K562 (cell line): ENCODE results near the gene APOL4. TPM values are rescaled to one million over a fixed set of nuclear protein-coding genes. Genes with fewer than 3 reads are reported as not detected.

Source experiments
- ATAC-seq: fragments of 200-7000 bp; cut with Tn5 transposase; 3 replicates; pipeline ENCODE4 v1.9.1; 2020; ENCODE audit warnings: moderate library complexity
- BruUV-seq: library from RNA; stranded (reverse); fragments of 400-500 nt; replicated peaks from 2 replicates; lab custom pipeline; 2021; lab: Mats Ljungman, UMichigan
- CTCF ChIA-PET: fragments of 300-600 bp; formaldehyde crosslinking; extraction: SDS; loops from one replicate; lab custom pipeline; 2021; ENCODE audit warnings: low intra/inter-chr PET ratio; lab: Yijun Ruan, JAX
- POLR2A ChIA-PET: fragments of 300-600, 350-650 bp; sonication (Branson Sonifier 250); formaldehyde crosslinking; extraction: SDS; loops from one replicate; lab custom pipeline; 2021; ENCODE audit warnings: antibody characterized with exemption, inconsistent platforms; lab: Yijun Ruan, JAX
- DNase-seq, 4 experiments: peaks; one replicate each; pipeline versions ENCODE4 v3.0.0 to v3.0.0-alpha.2; 2011 to 2018; ENCODE audit warnings: low spot score in 3 of 4, mixed read lengths in 3 of 4; ENCODE audit errors: extremely low read depth in 1 of 4
- FAIRE-seq: peaks from 2 replicates; lab custom pipeline; 2011; peaks lifted over from hg19 to GRCh38; lab: Jason Lieb, UNC
- H2AFZ ChIP-seq: 2 replicates; pipeline ENCODE4 v1.6.0; 2011; ENCODE audit warnings: low read depth, low read length, control low read depth, inconsistent platforms
- H3K27ac ChIP-seq: fragments of 200-600 bp; 3 replicates; pipeline ENCODE4 v1.8.0; 2011; ENCODE audit warnings: low read depth, mild to moderate bottlenecking, control low read depth, inconsistent platforms, low read length, moderate library complexity, mixed read lengths; ENCODE audit errors: extremely low read depth
- H3K27me3 ChIP-seq, 2 experiments: fragments of 300-600 bp in 1 of 2; 2 replicates in 1 of 2; 3 replicates in 1 of 2; pipeline versions ENCODE4 v1.6.0 to v1.8.0; 2011; ENCODE audit warnings: inconsistent platforms in 2 of 2, low read length in 2 of 2, mild to moderate bottlenecking in 1 of 2, mixed read lengths in 1 of 2, moderate library complexity in 1 of 2; ENCODE audit not compliant: control insufficient read depth in 2 of 2, insufficient read depth in 2 of 2
- H3K36me3 ChIP-seq: fragments of 300-600 bp; 3 replicates; pipeline ENCODE4 v1.8.0; 2011; ENCODE audit warnings: mild to moderate bottlenecking, low read length, inconsistent platforms; ENCODE audit not compliant: control insufficient read depth, insufficient read depth
- H3K4me1 ChIP-seq, 2 experiments: fragments of 200-600 bp in 1 of 2; replicated peaks in 1 of 2; 2 replicates in 1 of 2; 3 replicates in 1 of 2; pipeline versions ENCODE4 v1.5.1 to v1.8.0; 2011; ENCODE audit warnings: inconsistent platforms in 2 of 2, low read length in 2 of 2, mild to moderate bottlenecking in 1 of 2, mixed read lengths in 1 of 2, moderate library complexity in 1 of 2; ENCODE audit not compliant: control insufficient read depth in 2 of 2, insufficient read depth in 2 of 2
- H3K4me2 ChIP-seq: 2 replicates; pipeline ENCODE4 v1.6.1; 2011; ENCODE audit warnings: low read length, control low read depth, inconsistent platforms, mixed read lengths; ENCODE audit not compliant: insufficient read depth
- H3K4me3 ChIP-seq: fragments of 200-600 bp; sonication (generic), shearing (Covaris generic); 2 replicates; pipeline ENCODE4 v1.5.1; 2016; ENCODE audit warnings: control low read depth, inconsistent platforms
- H3K79me2 ChIP-seq: fragments of 200-600 bp; 3 replicates; pipeline ENCODE4 v1.8.0; 2011; ENCODE audit warnings: low read length, inconsistent platforms; ENCODE audit not compliant: control insufficient read depth, insufficient read depth
- H3K9ac ChIP-seq, 2 experiments: 2 replicates each; pipeline versions ENCODE4 v1.6.0 to v1.6.1; 2011; ENCODE audit warnings: low read depth in 2 of 2, low read length in 2 of 2, control low read depth in 1 of 2, inconsistent platforms in 1 of 2, mild to moderate bottlenecking in 1 of 2, mixed read lengths in 1 of 2; ENCODE audit not compliant: insufficient read depth in 1 of 2
- H3K9me1 ChIP-seq: one replicate; pipeline ENCODE4 v1.6.0; 2011; ENCODE audit warnings: inconsistent platforms, mild to moderate bottlenecking, low read length, moderate library complexity; ENCODE audit not compliant: control insufficient read depth, insufficient read depth
- H3K9me3 ChIP-seq: replicated peaks from 2 replicates; pipeline ENCODE4 v1.5.1; 2011; ENCODE audit warnings: low read depth, low read length, inconsistent platforms; ENCODE audit not compliant: control insufficient read depth, insufficient read depth
- H4K20me1 ChIP-seq: replicated peaks from 2 replicates; pipeline ENCODE4 v1.6.1; 2011; ENCODE audit warnings: low read length, inconsistent platforms, mixed read lengths; ENCODE audit not compliant: control insufficient read depth, insufficient read depth
- DPF2 ChIP-seq: fragments of 450-650 bp; IDR thresholded peaks from 2 replicates; pipeline ENCODE4 v1.6.1; 2016
- HIVEP1 ChIP-seq: fragments of 250-450 bp; sonication (Bioruptor Pico); IDR thresholded peaks from 2 replicates; pipeline ENCODE4 v1.4.0; 2020; ENCODE audit warnings: mild to moderate bottlenecking
- MAZ ChIP-seq, 2 experiments: fragments of 450-650 bp in 1 of 2; sonication (generic) in 1 of 2; formaldehyde crosslinking; IDR thresholded peaks in 1 of 2; conservative IDR thresholded peaks in 1 of 2; 2 replicates each; pipeline versions ENCODE4 v1.4.0 to v1.5.0; 2020; ENCODE audit warnings: mild to moderate bottlenecking in 1 of 2, missing genetic modification reagents in 1 of 2
- NCOA2 ChIP-seq, 2 experiments: fragments of 450-650 bp; IDR thresholded peaks; 2 replicates each; pipeline ENCODE4 v1.6.1; 2018; ENCODE audit warnings: mild to moderate bottlenecking in 2 of 2, moderate library complexity in 1 of 2; ENCODE audit not compliant: partially characterized antibody in 2 of 2
- NR2F6 ChIP-seq: fragments of 450-650 bp; formaldehyde crosslinking; IDR thresholded peaks from 2 replicates; pipeline ENCODE4 v1.4.0; 2020; ENCODE audit warnings: mild to moderate bottlenecking
- SMAD3 ChIP-seq: fragments of 450-650 bp; formaldehyde crosslinking; conservative IDR thresholded peaks from 2 replicates; pipeline ENCODE4 v1.4.0; 2020; ENCODE audit warnings: mild to moderate bottlenecking
- SUPT5H ChIP-seq: fragments of 450-650 bp; IDR thresholded peaks from 2 replicates; pipeline ENCODE4 v1.6.1; 2016
- ZNF395 ChIP-seq: fragments of 200-800 bp; sonication (Bioruptor generic); IDR thresholded peaks from 2 replicates; pipeline ENCODE4 v1.6.1; 2017; ENCODE audit warnings: missing genetic modification characterization, missing compliant biosample characterization
- ZNF644 ChIP-seq: fragments of 200-800 bp; sonication (Bioruptor generic); IDR thresholded peaks from 2 replicates; pipeline ENCODE4 v1.6.1; 2016; ENCODE audit warnings: low read depth, missing genetic modification characterization, missing compliant biosample characterization
- ZNF766 ChIP-seq: fragments of 200-800 bp; sonication (Bioruptor generic); conservative IDR thresholded peaks from 2 replicates; pipeline ENCODE4 v1.6.1; 2016; ENCODE audit warnings: missing genetic modification characterization, missing compliant biosample characterization
- WGBS: fragments of 100-300 bp; shearing (Covaris generic); methylation state at CpG from one replicate; pipeline ENCODE4 v1.1.6; 2016; ENCODE audit warnings: low coverage, mixed read lengths; ENCODE audit not compliant: insufficient coverage; ENCODE audit errors: missing lambda C conversion rate; 5-methylcytosine and 5-hydroxymethylcytosine counted together
- in situ Hi-C: fragments of 300-500 bp; cut with MboI; formaldehyde crosslinking; loops from 4 replicates; pipeline ENCODE4 v1.15.0; 2018; ENCODE audit warnings: inconsistent platforms, mixed read lengths
- intact Hi-C: fragments of 100-400 bp; cut with micrococcal nuclease; formaldehyde crosslinking; loops from 2 replicates; pipeline ENCODE4 v1.14.2; 2022
- polyA plus RNA-seq, 8 experiments: library from polyadenylated mRNA; depleted of rRNA in 4 of 8; stranded (reverse) in 5 of 8; unstranded in 3 of 8; fragments of >200 nt; fragmentation: Nextera tagmentation in 2 of 8; fragmentation: Illumina TruSeq in 1 of 8; extraction: Ambion mirVana in 2 of 8; extraction: Trizol in 1 of 8; gene quantifications; 2 replicates each; pipeline versions ENCODE4 v1.2.1 to v1.2.3, GENCODE V29; 2011 to 2014; ENCODE audit warnings: inconsistent platforms in 1 of 8, missing spikeins in 1 of 8
- total RNA-seq, 7 experiments: library from RNA; depleted of rRNA in 6 of 7; stranded (reverse); fragments of >200 nt in 6 of 7; fragmentation: Illumina TruSeq in 2 of 7; extraction: Trizol in 2 of 7; gene quantifications; 2 replicates each; pipeline versions ENCODE4 v1.2.1 to v1.2.3, GENCODE V29; 2011 to 2021; ENCODE audit warnings: low replicate concordance in 1 of 7
- TF ChIP-seq, protein P1 (sequence below): fragments of 250-450 bp; sonication (Bioruptor Pico); IDR thresholded peaks from 2 replicates; pipeline ENCODE4 v1.5.0; 2020; ENCODE audit warnings: mild to moderate bottlenecking
- TF ChIP-seq, protein P2 (sequence below): fragments of 450-650 bp; conservative IDR thresholded peaks from 2 replicates; pipeline ENCODE4 v1.6.1; 2016; ENCODE audit warnings: missing genetic modification characterization, low read depth, mild to moderate bottlenecking, missing compliant biosample characterization, moderate library complexity
- TF ChIP-seq, protein P3 (sequence below): fragments of 250-450 bp; sonication (Bioruptor Pico); IDR thresholded peaks from 2 replicates; pipeline ENCODE4 v1.8.0; 2022; ENCODE audit warnings: moderate library complexity, mild to moderate bottlenecking, inconsistent platforms
- TF ChIP-seq, protein P4 (sequence below): fragments of 450-650 bp; formaldehyde crosslinking; IDR thresholded peaks from 2 replicates; pipeline ENCODE4 v1.4.0; 2020; ENCODE audit warnings: mild to moderate bottlenecking
- TF ChIP-seq, protein P5 (sequence below): fragments of 250-450 bp; sonication (Bioruptor Pico); IDR thresholded peaks from 2 replicates; pipeline ENCODE4 v1.8.0; 2022; ENCODE audit warnings: moderate library complexity, mild to moderate bottlenecking, inconsistent platforms

APOL4 gene
- total and polyA plus RNA-seq, 9 of the 15 experiments (the other 6 are each of a cell fraction or from before 2014, with no cell fraction given): 6.5 to 15.0 (median 9.8) TPM

DNA sequence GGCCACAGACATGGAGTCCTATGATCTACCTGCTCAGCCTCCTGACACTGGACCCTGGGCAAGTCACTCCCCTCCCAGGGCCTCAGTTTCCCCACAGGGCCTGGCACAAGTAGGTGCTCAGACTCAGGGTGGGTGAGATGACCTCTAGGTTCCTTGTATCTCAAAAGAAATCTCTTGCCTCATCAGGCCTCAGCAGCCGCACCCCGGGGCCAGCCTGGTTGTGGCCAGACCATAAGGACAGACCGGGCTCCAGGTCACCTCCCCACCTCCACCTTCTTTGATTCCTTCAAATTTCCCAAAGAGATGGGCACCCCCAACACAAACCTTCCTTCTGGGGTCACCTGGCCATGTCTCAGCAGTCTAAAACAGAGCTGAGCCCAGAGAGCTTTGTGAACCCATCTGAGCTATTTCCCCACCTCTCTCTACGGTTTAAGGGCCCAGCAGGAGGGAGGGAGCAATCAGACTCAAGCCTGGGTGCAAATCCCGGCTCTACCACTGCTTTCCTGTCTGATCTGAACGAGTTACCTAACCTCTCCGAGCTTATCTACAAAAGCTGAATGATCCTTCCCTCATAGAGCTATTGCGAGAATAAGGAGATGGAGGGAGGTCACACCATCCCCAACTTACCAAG is 2.5 kb upstream of the APOL4 start:
- ATAC-seq (no peak), DNase-seq (no peak), FAIRE-seq (no peak)
- no peaks in the 10 kb centered on the region for H3K9me1 ChIP-seq
- peak overlapping the region; percentile 21; the same call in 1 of the 2 replicates for H3K4me2 ChIP-seq
- no peaks in the 10 kb centered on the region for H3K27me3 ChIP-seq
- no TSS peak for BruUV-seq
- 34% methylated on average over 7 of the region's 8 CpGs for WGBS
- peaks cover 18% of the 10 kb centered on the region for H3K79me2 ChIP-seq
- in situ Hi-C loops (no loop called here), intact Hi-C loops (no loop called here)
- H3K4me3 ChIP-seq: no peak overlapping the region
- CTCF ChIA-PET: no interaction called here
- H3K4me1 ChIP-seq: peaks cover 19 to 21% of the 10 kb centered on the region in 2 experiments; a peak in 4 of 5 replicates
- peaks cover 4% of the 10 kb centered on the region; the same call in 1 of the 3 replicates for H3K36me3 ChIP-seq
- H4K20me1 ChIP-seq: no peaks in the 10 kb centered on the region
- peak overlapping the region in 1 of 2 experiments; percentile 5; a peak in 1 of 4 replicates for H3K9ac ChIP-seq
- POLR2A ChIA-PET: interaction anchor here (0.6 to 0.9 kb wide), 2 partner anchors 66 to 115 kb away, joined by 3 to 4 read pairs; no protein-coding TSS in a partner anchor
- H3K27ac ChIP-seq: no peak overlapping the region
- H2AFZ ChIP-seq: 0 out of 2 replicates have a peak overlapping the region, but pooled peaks have one; percentile 15
- no peaks in the 10 kb centered on the region for H3K9me3 ChIP-seq
- TF ChIP-seq, protein P1, sequence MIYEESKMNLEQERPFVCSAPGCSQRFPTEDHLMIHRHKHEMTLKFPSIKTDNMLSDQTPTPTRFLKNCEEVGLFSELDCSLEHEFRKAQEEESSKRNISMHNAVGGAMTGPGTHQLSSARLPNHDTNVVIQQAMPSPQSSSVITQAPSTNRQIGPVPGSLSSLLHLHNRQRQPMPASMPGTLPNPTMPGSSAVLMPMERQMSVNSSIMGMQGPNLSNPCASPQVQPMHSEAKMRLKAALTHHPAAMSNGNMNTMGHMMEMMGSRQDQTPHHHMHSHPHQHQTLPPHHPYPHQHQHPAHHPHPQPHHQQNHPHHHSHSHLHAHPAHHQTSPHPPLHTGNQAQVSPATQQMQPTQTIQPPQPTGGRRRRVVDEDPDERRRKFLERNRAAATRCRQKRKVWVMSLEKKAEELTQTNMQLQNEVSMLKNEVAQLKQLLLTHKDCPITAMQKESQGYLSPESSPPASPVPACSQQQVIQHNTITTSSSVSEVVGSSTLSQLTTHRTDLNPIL (CRISPR knock-in tag): no peak
- no peak for TF ChIP-seq SUPT5H
- TF ChIP-seq DPF2: no peak
- no peak for TF ChIP-seq HIVEP1 (CRISPR knock-in tag)
- TF ChIP-seq, protein P2, sequence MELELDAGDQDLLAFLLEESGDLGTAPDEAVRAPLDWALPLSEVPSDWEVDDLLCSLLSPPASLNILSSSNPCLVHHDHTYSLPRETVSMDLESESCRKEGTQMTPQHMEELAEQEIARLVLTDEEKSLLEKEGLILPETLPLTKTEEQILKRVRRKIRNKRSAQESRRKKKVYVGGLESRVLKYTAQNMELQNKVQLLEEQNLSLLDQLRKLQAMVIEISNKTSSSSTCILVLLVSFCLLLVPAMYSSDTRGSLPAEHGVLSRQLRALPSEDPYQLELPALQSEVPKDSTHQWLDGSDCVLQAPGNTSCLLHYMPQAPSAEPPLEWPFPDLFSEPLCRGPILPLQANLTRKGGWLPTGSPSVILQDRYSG (tag): no peak
- TF ChIP-seq, protein P3, sequence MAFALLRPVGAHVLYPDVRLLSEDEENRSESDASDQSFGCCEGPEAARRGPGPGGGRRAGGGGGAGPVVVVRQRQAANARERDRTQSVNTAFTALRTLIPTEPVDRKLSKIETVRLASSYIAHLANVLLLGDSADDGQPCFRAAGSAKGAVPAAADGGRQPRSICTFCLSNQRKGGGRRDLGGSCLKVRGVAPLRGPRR (CRISPR knock-in tag): no peak
- TF ChIP-seq, protein P4, sequence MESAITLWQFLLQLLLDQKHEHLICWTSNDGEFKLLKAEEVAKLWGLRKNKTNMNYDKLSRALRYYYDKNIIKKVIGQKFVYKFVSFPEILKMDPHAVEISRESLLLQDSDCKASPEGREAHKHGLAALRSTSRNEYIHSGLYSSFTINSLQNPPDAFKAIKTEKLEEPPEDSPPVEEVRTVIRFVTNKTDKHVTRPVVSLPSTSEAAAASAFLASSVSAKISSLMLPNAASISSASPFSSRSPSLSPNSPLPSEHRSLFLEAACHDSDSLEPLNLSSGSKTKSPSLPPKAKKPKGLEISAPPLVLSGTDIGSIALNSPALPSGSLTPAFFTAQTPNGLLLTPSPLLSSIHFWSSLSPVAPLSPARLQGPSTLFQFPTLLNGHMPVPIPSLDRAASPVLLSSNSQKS (CRISPR knock-in tag): no peak
- TF ChIP-seq NR2F6 (CRISPR knock-in tag): no peak
- no peak for TF ChIP-seq ZNF644 (tag)
- TF ChIP-seq MAZ (CRISPR knock-in tag; conservative IDR thresholded peaks at IDR 0.05 in 1 of 2, IDR thresholded peaks at IDR 0.05 in 1 of 2): no peak
- TF ChIP-seq ZNF395 (CRISPR knock-in tag): no peak
- TF ChIP-seq ZNF766 (CRISPR knock-in tag): no peak
- TF ChIP-seq SMAD3 (CRISPR knock-in tag): no peak
- no peak for TF ChIP-seq NCOA2 (IDR thresholded peaks at IDR 0.05; ENCODE audit: partially characterized antibody in 2 of 2)
- TF ChIP-seq, protein P5, sequence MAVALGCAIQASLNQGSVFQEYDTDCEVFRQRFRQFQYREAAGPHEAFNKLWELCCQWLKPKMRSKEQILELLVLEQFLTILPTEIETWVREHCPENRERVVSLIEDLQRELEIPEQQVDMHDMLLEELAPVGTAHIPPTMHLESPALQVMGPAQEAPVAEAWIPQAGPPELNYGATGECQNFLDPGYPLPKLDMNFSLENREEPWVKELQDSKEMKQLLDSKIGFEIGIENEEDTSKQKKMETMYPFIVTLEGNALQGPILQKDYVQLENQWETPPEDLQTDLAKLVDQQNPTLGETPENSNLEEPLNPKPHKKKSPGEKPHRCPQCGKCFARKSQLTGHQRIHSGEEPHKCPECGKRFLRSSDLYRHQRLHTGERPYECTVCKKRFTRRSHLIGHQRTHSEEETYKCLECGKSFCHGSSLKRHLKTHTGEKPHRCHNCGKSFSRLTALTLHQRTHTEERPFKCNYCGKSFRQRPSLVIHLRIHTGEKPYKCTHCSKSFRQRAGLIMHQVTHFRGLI (CRISPR knock-in tag): no peak
